K562 (cell line): ENCODE measurements around the gene MPIG6B. TPM values are rescaled to one million over a fixed set of nuclear protein-coding genes. Genes with fewer than 3 reads are reported as not detected.

Experiments used
- ARID4B ChIP-seq: sonication (generic); formaldehyde crosslinking; IDR thresholded peaks from 2 replicates; pipeline ENCODE4 v1.8.0; 2022; ENCODE audit warnings: mild to moderate bottlenecking, missing genetic modification reagents
- BRF1 ChIP-seq: IDR thresholded peaks from 3 replicates; pipeline ENCODE4 v1.6.1; 2011; ENCODE audit warnings: borderline replicate concordance, mild to moderate bottlenecking; ENCODE audit not compliant: insufficient read length; ENCODE audit errors: extremely low read depth
- CTCFL ChIP-seq: IDR thresholded peaks from 2 replicates; pipeline ENCODE4 v1.6.1; 2011; ENCODE audit warnings: borderline replicate concordance, low read depth, mild to moderate bottlenecking, moderate library complexity, low read length; ENCODE audit not compliant: insufficient read depth, poor library complexity, severe bottlenecking
- GATAD2A ChIP-seq: fragments of 450-650 bp; IDR thresholded peaks from 2 replicates; pipeline ENCODE4 v1.6.1; 2017
- KAT2B ChIP-seq: IDR thresholded peaks from one replicate; pipeline ENCODE4 v1.6.1; 2012; ENCODE audit warnings: low read depth, mild to moderate bottlenecking, control low read depth, inconsistent platforms, low read length, moderate library complexity
- MTA1 ChIP-seq: fragments of 450-650 bp; IDR thresholded peaks from 2 replicates; pipeline ENCODE4 v1.6.1; 2017; ENCODE audit warnings: borderline replicate concordance
- NR2F6 ChIP-seq: fragments of 450-650 bp; formaldehyde crosslinking; IDR thresholded peaks from 2 replicates; pipeline ENCODE4 v1.4.0; 2020; ENCODE audit warnings: mild to moderate bottlenecking
- POLR2H ChIP-seq: IDR thresholded peaks from 2 replicates; pipeline ENCODE4 v1.6.1; 2016; ENCODE audit warnings: missing genetic modification characterization, low read depth, mild to moderate bottlenecking, control low read depth, missing compliant biosample characterization, moderate library complexity
- RHOXF2B ChIP-seq: fragments of 250-450 bp; sonication (Bioruptor Pico); conservative IDR thresholded peaks from 2 replicates; pipeline ENCODE4 v1.5.1; 2021
- ZNF318 ChIP-seq, 2 experiments: fragments of 450-650 bp; IDR thresholded peaks; 2 replicates each; pipeline ENCODE4 v1.6.1; 2016; ENCODE audit warnings: mild to moderate bottlenecking in 2 of 2, borderline replicate concordance in 1 of 2, low read depth in 1 of 2, moderate library complexity in 1 of 2
- ZNF668 ChIP-seq: fragments of 250-450 bp; sonication (Bioruptor Pico); IDR thresholded peaks from 2 replicates; pipeline ENCODE4 v1.8.0; 2022; ENCODE audit warnings: mild to moderate bottlenecking, inconsistent platforms
- polyA plus RNA-seq, 8 experiments: library from polyadenylated mRNA; depleted of rRNA in 4 of 8; stranded (reverse) in 5 of 8; unstranded in 3 of 8; fragments of >200 nt; fragmentation: Nextera tagmentation in 2 of 8; fragmentation: Illumina TruSeq in 1 of 8; extraction: Ambion mirVana in 2 of 8; extraction: Trizol in 1 of 8; gene quantifications; 2 replicates each; pipeline versions ENCODE4 v1.2.1 to v1.2.3, GENCODE V29; 2011 to 2014; ENCODE audit warnings: inconsistent platforms in 1 of 8, missing spikeins in 1 of 8
- total RNA-seq, 7 experiments: library from RNA; depleted of rRNA in 6 of 7; stranded (reverse); fragments of >200 nt in 6 of 7; fragmentation: Illumina TruSeq in 2 of 7; extraction: Trizol in 2 of 7; gene quantifications; 2 replicates each; pipeline versions ENCODE4 v1.2.1 to v1.2.3, GENCODE V29; 2011 to 2021; ENCODE audit warnings: low replicate concordance in 1 of 7

MPIG6B gene
- total and polyA plus RNA-seq, 9 of the 15 experiments (the other 6 are each of a cell fraction or from before 2014, with no cell fraction given): 0.11 to 1.2 (median 0.28) TPM; not detected in 1

DNA sequence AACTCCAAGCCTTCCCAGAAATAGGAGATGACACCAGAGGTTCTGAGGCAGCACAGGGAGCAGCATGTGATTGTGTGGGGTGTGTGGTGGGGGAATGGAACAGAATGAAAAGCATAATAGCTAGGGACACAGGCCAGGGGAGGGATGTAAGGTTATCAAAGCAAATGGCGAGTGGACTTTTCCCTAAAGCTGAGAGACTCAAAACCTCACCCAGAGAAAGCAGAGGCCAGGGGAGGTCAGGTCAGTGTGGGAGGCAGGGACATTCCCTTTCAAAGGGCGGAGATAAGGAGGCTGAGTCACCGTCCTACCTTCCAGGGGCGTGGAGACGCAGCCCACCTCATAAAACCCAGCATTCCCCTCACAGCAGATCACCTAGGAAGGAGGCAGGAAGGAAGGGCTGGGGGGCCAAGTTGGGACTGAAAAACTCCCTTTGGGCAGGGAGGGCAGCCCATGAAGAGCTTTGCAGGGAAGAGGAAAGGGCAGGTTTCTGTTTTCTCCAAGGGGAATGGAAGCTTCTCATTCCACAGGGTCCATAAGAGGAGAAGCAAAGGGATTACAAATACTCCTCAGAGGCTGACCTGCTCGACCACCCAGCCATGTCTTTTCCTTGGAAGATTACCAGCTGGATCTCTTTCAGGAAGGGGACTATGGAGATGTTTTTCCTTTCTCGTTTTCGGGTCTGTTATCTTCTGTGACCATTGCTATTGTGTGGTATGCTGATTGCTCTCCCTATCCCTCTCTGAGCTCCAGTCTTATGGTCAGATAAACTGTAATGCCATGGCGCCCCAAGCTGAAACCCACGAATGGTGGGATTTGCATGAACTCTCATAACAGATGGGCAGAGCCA, 32.7 kb upstream of the MPIG6B start (continued):
- TF ChIP-seq BRF1 (no peak), RHOXF2B (CRISPR knock-in tag) (peak; percentile 21; the same call in 1 of the 2 replicates), KAT2B (no peak), ZNF318 (IDR thresholded peaks at IDR 0.05; ENCODE audit: borderline replicate concordance in 1 of 2, low read depth in 1 of 2) (peak in 1 of 2 experiments; percentile 31; a peak in 1 of 4 replicates), ZNF668 (CRISPR knock-in tag) (peak; percentile 83; the same call in 1 of the 2 replicates), NR2F6 (0 out of 2 replicates have a peak, but pooled peaks have one; percentile 7), MTA1 (peak; percentile 93), CTCFL (no peak), ARID4B (CRISPR knock-in tag) (no peak), GATAD2A (peak; percentile 99), POLR2H (tag) (no peak; the same call in 1 of the 2 replicates)
